HepG2 (cell line): Measurements from ENCODE around the gene HRH3. TPM values are rescaled to one million over a fixed set of nuclear protein-coding genes. Genes with fewer than 3 reads are reported as not detected.

Source experiments
- ATAC-seq: fragments of 200-7000 bp; cut with Tn5 transposase; 3 replicates; pipeline ENCODE4 v1.9.1; 2020; ENCODE audit warnings: mild to moderate bottlenecking, moderate library complexity
- BruUV-seq: library from RNA; stranded (reverse); fragments of 400-500 nt; replicated peaks from 2 replicates; lab custom pipeline; 2021; lab: Mats Ljungman, UMichigan
- CTCF ChIA-PET: fragments of 300-600 bp; formaldehyde crosslinking; extraction: SDS; loops from one replicate; lab custom pipeline; 2021; ENCODE audit warnings: low total read pairs, inconsistent platforms, low intra/inter-chr PET ratio; lab: Yijun Ruan, JAX
- POLR2A ChIA-PET: fragments of 350-600 bp; sonication (Branson Sonifier 250); formaldehyde crosslinking; loops from one replicate; lab custom pipeline; 2020; ENCODE audit warnings: antibody characterized with exemption, inconsistent platforms; lab: Yijun Ruan, JAX
- DNase-seq: peaks from one replicate; pipeline ENCODE4 v3.0.0-alpha.2; 2015; ENCODE audit warnings: low spot score
- FAIRE-seq: peaks from 3 replicates; lab custom pipeline; 2011; peaks lifted over from hg19 to GRCh38; lab: Jason Lieb, UNC
- H2AFZ ChIP-seq: one replicate; pipeline ENCODE4 v1.6.1; 2011; ENCODE audit warnings: low read length, inconsistent platforms
- H3K27ac ChIP-seq: fragments of 300-600 bp; 3 replicates; pipeline ENCODE4 v1.8.0; 2011; ENCODE audit warnings: mixed run types, mild to moderate bottlenecking, mixed read lengths, low read length, inconsistent platforms; ENCODE audit not compliant: insufficient read depth; ENCODE audit errors: extremely low read length
- H3K27me3 ChIP-seq, 2 experiments: fragments of 200-600 bp in 1 of 2; 2 replicates in 1 of 2; 3 replicates in 1 of 2; pipeline versions ENCODE4 v1.6.0 to v1.8.0; 2011; ENCODE audit warnings: low read length in 2 of 2, mild to moderate bottlenecking in 2 of 2, moderate library complexity in 2 of 2, inconsistent platforms in 1 of 2; ENCODE audit not compliant: insufficient read depth in 2 of 2, control insufficient read depth in 1 of 2
- H3K36me3 ChIP-seq, 2 experiments: fragments of 200-600 bp in 1 of 2; replicated peaks in 1 of 2; 2 replicates in 1 of 2; 3 replicates in 1 of 2; pipeline versions ENCODE4 v1.5.1 to v1.8.0; 2011; ENCODE audit warnings: low read length in 2 of 2, inconsistent platforms in 1 of 2; ENCODE audit not compliant: insufficient read depth in 2 of 2, control insufficient read depth in 1 of 2
- H3K4me1 ChIP-seq: 2 replicates; pipeline ENCODE4 v1.5.1; 2012; ENCODE audit warnings: low read length, inconsistent platforms; ENCODE audit not compliant: insufficient read depth
- H3K4me2 ChIP-seq: 2 replicates; pipeline ENCODE4 v1.6.0; 2011; ENCODE audit warnings: low read depth, low read length, inconsistent platforms
- H3K4me3 ChIP-seq, 3 experiments: fragments of 200-600 bp in 1 of 3; sonication (generic), shearing (Covaris generic) in 1 of 3; replicated peaks in 1 of 3; 2 replicates each; pipeline ENCODE4 v1.5.1; 2011 to 2016; ENCODE audit warnings: low read length in 3 of 3, inconsistent platforms in 2 of 3, low read depth in 2 of 3, mild to moderate bottlenecking in 2 of 3, control low read depth in 1 of 3, mixed read lengths in 1 of 3; ENCODE audit not compliant: insufficient read depth in 1 of 3
- H3K79me2 ChIP-seq: one replicate; pipeline ENCODE4 v1.6.1; 2011; ENCODE audit warnings: low read length, inconsistent platforms; ENCODE audit not compliant: insufficient read depth
- H3K9ac ChIP-seq: 2 replicates; pipeline ENCODE4 v1.6.0; 2011; ENCODE audit warnings: mild to moderate bottlenecking, low read depth, low read length, inconsistent platforms; ENCODE audit not compliant: insufficient read depth
- H3K9me3 ChIP-seq: 2 replicates; pipeline ENCODE4 v1.5.1; 2012; ENCODE audit warnings: mild to moderate bottlenecking, low read length
- H4K20me1 ChIP-seq: 2 replicates; pipeline ENCODE4 v1.6.0; 2011; ENCODE audit warnings: inconsistent platforms, mild to moderate bottlenecking, low read length, moderate library complexity; ENCODE audit not compliant: insufficient read depth
- EZH2 ChIP-seq: conservative IDR thresholded peaks from 2 replicates; pipeline ENCODE4 v1.6.1; 2012; ENCODE audit warnings: mild to moderate bottlenecking, low read depth, low read length, moderate library complexity
- HNRNPLL ChIP-seq: fragments of 200-400 bp; formaldehyde crosslinking; IDR thresholded peaks from 2 replicates; pipeline ENCODE4 v1.6.1; 2017; ENCODE audit warnings: mild to moderate bottlenecking, low read depth, low read length; ENCODE audit not compliant: poor library complexity, severe bottlenecking
- PHF21A ChIP-seq: sonication (generic); formaldehyde crosslinking; IDR thresholded peaks from 2 replicates; pipeline ENCODE4 v1.5.0; 2020; ENCODE audit warnings: mild to moderate bottlenecking, missing genetic modification reagents
- REL ChIP-seq: sonication (generic); formaldehyde crosslinking; conservative IDR thresholded peaks from 2 replicates; pipeline ENCODE4 v1.8.0; 2022; ENCODE audit warnings: mild to moderate bottlenecking, missing genetic modification reagents, moderate library complexity
- ZNF274 ChIP-seq: sonication (generic); formaldehyde crosslinking; IDR thresholded peaks from 2 replicates; pipeline ENCODE4 v1.5.1; 2020; ENCODE audit warnings: mild to moderate bottlenecking, missing genetic modification reagents
- ZNF670 ChIP-seq: sonication (generic); formaldehyde crosslinking; IDR thresholded peaks from 2 replicates; pipeline ENCODE4 v1.8.0; 2022; ENCODE audit warnings: mild to moderate bottlenecking, missing genetic modification reagents, borderline replicate concordance
- ZNF7 ChIP-seq: IDR thresholded peaks from 2 replicates; pipeline ENCODE4 v1.6.1; 2016; ENCODE audit warnings: missing biosample characterization, missing genetic modification reagents
- ZNF709 ChIP-seq: sonication (generic); formaldehyde crosslinking; IDR thresholded peaks from 2 replicates; pipeline ENCODE4 v1.5.0; 2020; ENCODE audit warnings: mild to moderate bottlenecking, missing genetic modification reagents
- WGBS: methylation state at CpG from one replicate; pipeline ENCODE4 v1.1.6; 2017; ENCODE audit warnings: low lambda C conversion rate; 5-methylcytosine and 5-hydroxymethylcytosine counted together
- in situ Hi-C: cut with HindIII; loops from 2 replicates; pipeline ENCODE4 v1.10.0; 2017; ENCODE audit warnings: low pct_unique_long_range_greater_than_20kb; ENCODE audit not compliant: extremely low pct_ligation_motif_present
- intact Hi-C: fragments of 100-400 bp; cut with micrococcal nuclease; formaldehyde crosslinking; loops from one replicate; pipeline ENCODE4 v1.10.0; 2022; ENCODE audit not compliant: unreplicated experiment
- polyA plus RNA-seq, 8 experiments: library from polyadenylated mRNA; depleted of rRNA in 3 of 8; stranded (reverse) in 7 of 8; unstranded in 1 of 8; fragments of >200 nt; fragmentation: Illumina TruSeq in 4 of 8; extraction: Trizol in 4 of 8; gene quantifications; 2 replicates each; pipeline versions ENCODE4 v1.2.1 to v1.2.3, GENCODE V29; 2011 to 2016; ENCODE audit warnings: low read depth in 4 of 8, missing spikeins in 1 of 8, mixed read lengths in 1 of 8; ENCODE audit not compliant: insufficient read depth in 1 of 8
- total RNA-seq, 5 experiments: library from RNA; depleted of rRNA; stranded (reverse); fragments of >200 nt; fragmentation: Illumina TruSeq; extraction: Trizol; gene quantifications; 2 replicates each; pipeline ENCODE4 v1.2.3, GENCODE V29; 2016; ENCODE audit warnings: low read depth in 1 of 5
- TF ChIP-seq, protein P1 (sequence below): sonication (generic); formaldehyde crosslinking; IDR thresholded peaks from 2 replicates; pipeline ENCODE4 v1.8.0; 2022; ENCODE audit warnings: missing genetic modification reagents, mild to moderate bottlenecking, borderline replicate concordance
- TF ChIP-seq, protein P2 (sequence below): IDR thresholded peaks from 2 replicates; pipeline ENCODE4 v1.4.0; 2020; ENCODE audit warnings: mild to moderate bottlenecking, missing genetic modification reagents
- TF ChIP-seq, protein P3 (sequence below): IDR thresholded peaks from 2 replicates; pipeline ENCODE4 v1.6.1; 2012; ENCODE audit warnings: low read depth, low read length, improper control_type of control experiment
- TF ChIP-seq, protein P4 (sequence below): sonication (generic); formaldehyde crosslinking; IDR thresholded peaks from 2 replicates; pipeline ENCODE4 v1.4.0; 2020; ENCODE audit warnings: missing genetic modification reagents, borderline replicate concordance

Gene HRH3
- total and polyA plus RNA-seq, 2 of the 13 experiments (the other 11 are each of a cell fraction or from before 2014, with no cell fraction given), result 0.18 TPM; not detected in 1

DNA sequence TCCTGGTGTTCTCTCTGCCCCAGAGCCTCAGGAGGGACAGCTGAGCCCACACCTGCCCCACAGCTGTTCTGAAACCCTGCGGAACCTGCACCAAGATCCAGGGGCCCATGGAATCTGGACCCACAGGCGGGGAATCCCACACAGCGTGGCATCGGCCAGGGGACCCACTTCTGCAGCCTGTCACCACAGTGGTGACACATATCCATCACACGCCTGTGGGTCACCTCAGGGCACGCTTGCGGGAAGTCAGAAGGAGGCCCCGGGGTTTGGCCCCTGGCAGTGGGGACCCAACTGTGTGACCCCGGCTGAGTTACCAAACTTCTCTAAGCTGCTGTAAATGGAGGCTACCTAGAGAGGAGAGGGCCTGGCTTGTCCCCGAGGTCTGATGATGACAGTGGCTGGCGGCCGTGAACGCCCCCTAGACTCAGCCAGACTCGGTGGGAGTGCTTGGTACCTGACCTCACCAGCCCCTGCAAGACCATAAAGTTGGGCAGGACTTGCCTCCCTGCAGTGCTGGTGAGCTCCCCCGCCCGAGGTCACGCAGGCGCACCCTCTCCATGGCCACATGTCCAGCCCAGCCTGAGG, 2.3 kb upstream of the HRH3 start:
- in situ Hi-C loops (no loop called here), intact Hi-C loops (no loop called here)
- peaks cover 66 to 92% of the 10 kb centered on the region in 2 experiments for H3K27me3 ChIP-seq
- H2AFZ ChIP-seq, result no peak overlapping the region
- 43% methylated on average over 15 of the region's 18 CpGs for WGBS
- no peak for ATAC-seq
- no peaks in the 10 kb centered on the region for H3K9me3 ChIP-seq
- no peaks in the 10 kb centered on the region for H3K36me3 ChIP-seq
- no peak overlapping the region for H3K27ac ChIP-seq
- BruUV-seq, result no TSS peak
- H3K9ac ChIP-seq, result no peak overlapping the region
- H3K4me1 ChIP-seq, result peaks cover 38% of the 10 kb centered on the region
- peaks cover 38% of the 10 kb centered on the region; the same call in 1 of the 2 replicates for H4K20me1 ChIP-seq
- H3K79me2 ChIP-seq, result no peaks in the 10 kb centered on the region
- DNase-seq, result no peak
- FAIRE-seq, result no peak
- ChIA-PET CTCF (no interaction called here), POLR2A (no interaction called here)
- no peak overlapping the region for H3K4me2 ChIP-seq
- H3K4me3 ChIP-seq, result no peak overlapping the region
- TF ChIP-seq ZNF274 (CRISPR knock-in tag) (0 out of 2 replicates have a peak, but pooled peaks have one; percentile 41), ZNF670 (no peak), REL (CRISPR knock-in tag) (no peak), HNRNPLL (peak; percentile 2), EZH2 (0 out of 2 replicates have a peak, but pooled peaks have one; percentile 21), ZNF709 (CRISPR knock-in tag) (no peak), PHF21A (CRISPR knock-in tag) (no peak), ZNF7 (CRISPR knock-in tag) (no peak)
- TF ChIP-seq, protein P1, sequence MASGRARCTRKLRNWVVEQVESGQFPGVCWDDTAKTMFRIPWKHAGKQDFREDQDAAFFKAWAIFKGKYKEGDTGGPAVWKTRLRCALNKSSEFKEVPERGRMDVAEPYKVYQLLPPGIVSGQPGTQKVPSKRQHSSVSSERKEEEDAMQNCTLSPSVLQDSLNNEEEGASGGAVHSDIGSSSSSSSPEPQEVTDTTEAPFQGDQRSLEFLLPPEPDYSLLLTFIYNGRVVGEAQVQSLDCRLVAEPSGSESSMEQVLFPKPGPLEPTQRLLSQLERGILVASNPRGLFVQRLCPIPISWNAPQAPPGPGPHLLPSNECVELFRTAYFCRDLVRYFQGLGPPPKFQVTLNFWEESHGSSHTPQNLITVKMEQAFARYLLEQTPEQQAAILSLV (CRISPR knock-in tag), result no peak
- TF ChIP-seq, protein P2, sequence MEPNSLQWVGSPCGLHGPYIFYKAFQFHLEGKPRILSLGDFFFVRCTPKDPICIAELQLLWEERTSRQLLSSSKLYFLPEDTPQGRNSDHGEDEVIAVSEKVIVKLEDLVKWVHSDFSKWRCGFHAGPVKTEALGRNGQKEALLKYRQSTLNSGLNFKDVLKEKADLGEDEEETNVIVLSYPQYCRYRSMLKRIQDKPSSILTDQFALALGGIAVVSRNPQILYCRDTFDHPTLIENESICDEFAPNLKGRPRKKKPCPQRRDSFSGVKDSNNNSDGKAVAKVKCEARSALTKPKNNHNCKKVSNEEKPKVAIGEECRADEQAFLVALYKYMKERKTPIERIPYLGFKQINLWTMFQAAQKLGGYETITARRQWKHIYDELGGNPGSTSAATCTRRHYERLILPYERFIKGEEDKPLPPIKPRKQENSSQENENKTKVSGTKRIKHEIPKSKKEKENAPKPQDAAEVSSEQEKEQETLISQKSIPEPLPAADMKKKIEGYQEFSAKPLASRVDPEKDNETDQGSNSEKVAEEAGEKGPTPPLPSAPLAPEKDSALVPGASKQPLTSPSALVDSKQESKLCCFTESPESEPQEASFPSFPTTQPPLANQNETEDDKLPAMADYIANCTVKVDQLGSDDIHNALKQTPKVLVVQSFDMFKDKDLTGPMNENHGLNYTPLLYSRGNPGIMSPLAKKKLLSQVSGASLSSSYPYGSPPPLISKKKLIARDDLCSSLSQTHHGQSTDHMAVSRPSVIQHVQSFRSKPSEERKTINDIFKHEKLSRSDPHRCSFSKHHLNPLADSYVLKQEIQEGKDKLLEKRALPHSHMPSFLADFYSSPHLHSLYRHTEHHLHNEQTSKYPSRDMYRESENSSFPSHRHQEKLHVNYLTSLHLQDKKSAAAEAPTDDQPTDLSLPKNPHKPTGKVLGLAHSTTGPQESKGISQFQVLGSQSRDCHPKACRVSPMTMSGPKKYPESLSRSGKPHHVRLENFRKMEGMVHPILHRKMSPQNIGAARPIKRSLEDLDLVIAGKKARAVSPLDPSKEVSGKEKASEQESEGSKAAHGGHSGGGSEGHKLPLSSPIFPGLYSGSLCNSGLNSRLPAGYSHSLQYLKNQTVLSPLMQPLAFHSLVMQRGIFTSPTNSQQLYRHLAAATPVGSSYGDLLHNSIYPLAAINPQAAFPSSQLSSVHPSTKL (CRISPR knock-in tag), result no peak
- TF ChIP-seq, protein P3, sequence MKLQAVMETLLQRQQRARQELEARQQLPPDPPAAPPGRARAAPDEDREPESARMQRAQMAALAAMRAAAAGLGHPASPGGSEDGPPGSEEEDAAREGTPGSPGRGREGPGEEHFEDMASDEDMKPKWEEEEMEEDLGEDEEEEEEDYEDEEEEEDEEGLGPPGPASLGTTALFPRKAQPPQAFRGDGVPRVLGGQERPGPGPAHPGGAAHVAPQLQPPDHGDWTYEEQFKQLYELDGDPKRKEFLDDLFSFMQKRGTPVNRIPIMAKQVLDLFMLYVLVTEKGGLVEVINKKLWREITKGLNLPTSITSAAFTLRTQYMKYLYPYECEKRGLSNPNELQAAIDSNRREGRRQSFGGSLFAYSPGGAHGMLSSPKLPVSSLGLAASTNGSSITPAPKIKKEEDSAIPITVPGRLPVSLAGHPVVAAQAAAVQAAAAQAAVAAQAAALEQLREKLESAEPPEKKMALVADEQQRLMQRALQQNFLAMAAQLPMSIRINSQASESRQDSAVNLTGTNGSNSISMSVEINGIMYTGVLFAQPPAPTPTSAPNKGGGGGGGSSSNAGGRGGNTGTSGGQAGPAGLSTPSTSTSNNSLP, result no peak
- TF ChIP-seq, protein P4, sequence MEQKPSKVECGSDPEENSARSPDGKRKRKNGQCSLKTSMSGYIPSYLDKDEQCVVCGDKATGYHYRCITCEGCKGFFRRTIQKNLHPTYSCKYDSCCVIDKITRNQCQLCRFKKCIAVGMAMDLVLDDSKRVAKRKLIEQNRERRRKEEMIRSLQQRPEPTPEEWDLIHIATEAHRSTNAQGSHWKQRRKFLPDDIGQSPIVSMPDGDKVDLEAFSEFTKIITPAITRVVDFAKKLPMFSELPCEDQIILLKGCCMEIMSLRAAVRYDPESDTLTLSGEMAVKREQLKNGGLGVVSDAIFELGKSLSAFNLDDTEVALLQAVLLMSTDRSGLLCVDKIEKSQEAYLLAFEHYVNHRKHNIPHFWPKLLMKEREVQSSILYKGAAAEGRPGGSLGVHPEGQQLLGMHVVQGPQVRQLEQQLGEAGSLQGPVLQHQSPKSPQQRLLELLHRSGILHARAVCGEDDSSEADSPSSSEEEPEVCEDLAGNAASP, result no peak
